ENCODE data around the gene LRCH1. TPM values are rescaled to one million over a fixed set of nuclear protein-coding genes. Genes with fewer than 3 reads are reported as not detected.
A peak's percentile ranks its signal among the peaks of the same experiment; 100 is the strongest.

LRCH1 gene
- total and polyA plus RNA-seq, 2 donors from 2014 or later, result 10.2 to 39.0 TPM

GRCh38 chr13:46679369-46680120 is 126.6 kb downstream of the LRCH1 start:
- H3K27ac ChIP-seq (ENCODE audit: low read depth in 2 of 2, low read length in 2 of 2), result peak overlapping the region; percentile 92 to 94
- peak in 1 of 5 donors; percentile 69 for DNase-seq
- peak overlapping the region in 2 of 3 donors; percentile 60 to 62 for H3K4me3 ChIP-seq (ENCODE audit: low read length in 3 of 3)
- peak overlapping the region in 2 of 3 donors; percentile 55 to 67 for H3K9ac ChIP-seq (ENCODE audit: low read length in 3 of 3)
- FAIRE-seq, result no peak
- no peaks in the 10 kb centered on the region for H3K27me3 ChIP-seq (ENCODE audit: control insufficient read depth, insufficient read depth, low read length)
- H3K36me3 ChIP-seq (ENCODE audit: control insufficient read depth in 2 of 3, insufficient read depth in 3 of 3, low read length in 3 of 3), result peaks cover 0 to 2% (median 0%) of the 10 kb centered on the region in 3 donors
- no peaks in the 10 kb centered on the region for H3K9me3 ChIP-seq (ENCODE audit: control insufficient read depth in 2 of 3, insufficient read depth in 1 of 3, low read length in 3 of 3)
- intact Hi-C loops (cut with DNase I), result loop anchor here (10.0 kb wide), 1 partner anchor 125 kb away; the partner anchor contains the start of gene LRCH1
- H3K4me1 ChIP-seq (ENCODE audit: control insufficient read depth in 2 of 3, insufficient read depth in 2 of 3, low read depth in 1 of 3, low read length in 3 of 3), result peaks cover 4 to 40% (median 20%) of the 10 kb centered on the region in 3 donors
- TF ChIP-seq CTCF (IDR thresholded peaks at IDR 0.05; ENCODE audit: borderline replicate concordance, extremely low read depth, insufficient read depth), result no peak

GRCh38 chr13:46682015-46682414 is 129.0 kb downstream of the LRCH1 start:
- TF ChIP-seq CTCF (IDR thresholded peaks at IDR 0.05; ENCODE audit: borderline replicate concordance, extremely low read depth, insufficient read depth), result no peak
- Histone ChIP-seq H3K4me3 (ENCODE audit: low read length in 3 of 3) (no peak overlapping the region), H3K9me3 (ENCODE audit: control insufficient read depth in 2 of 3, insufficient read depth in 1 of 3, low read length in 3 of 3) (no peaks in the 10 kb centered on the region), H3K4me1 (ENCODE audit: control insufficient read depth in 2 of 3, insufficient read depth in 2 of 3, low read depth in 1 of 3, low read length in 3 of 3) (peaks cover 9 to 50% (median 23%) of the 10 kb centered on the region in 3 donors), H3K27me3 (ENCODE audit: control insufficient read depth, insufficient read depth, low read length) (no peaks in the 10 kb centered on the region), H3K27ac (ENCODE audit: low read depth in 2 of 2, low read length in 2 of 2) (no peak overlapping the region), H3K9ac (ENCODE audit: low read length in 3 of 3) (no peak overlapping the region), H3K36me3 (ENCODE audit: control insufficient read depth in 2 of 3, insufficient read depth in 3 of 3, low read length in 3 of 3) (peaks cover 0 to 2% (median 0%) of the 10 kb centered on the region in 3 donors)
- no peak for FAIRE-seq
- intact Hi-C loops (cut with DNase I), result loop anchor here (10.0 kb wide), 1 partner anchor 127 kb away; the partner anchor contains the start of gene LRCH1
- no peak for DNase-seq

GRCh38 chr13:46682707-46683106 is 129.7 kb downstream of the LRCH1 start:
- FAIRE-seq, result no peak
- Histone ChIP-seq H3K9ac (ENCODE audit: low read length in 3 of 3) (no peak overlapping the region), H3K27ac (ENCODE audit: low read depth in 2 of 2, low read length in 2 of 2) (no peak overlapping the region), H3K4me1 (ENCODE audit: control insufficient read depth in 2 of 3, insufficient read depth in 2 of 3, low read depth in 1 of 3, low read length in 3 of 3) (peaks cover 10 to 54% (median 25%) of the 10 kb centered on the region in 3 donors), H3K27me3 (ENCODE audit: control insufficient read depth, insufficient read depth, low read length) (no peaks in the 10 kb centered on the region), H3K4me3 (ENCODE audit: low read length in 3 of 3) (no peak overlapping the region), H3K9me3 (ENCODE audit: control insufficient read depth in 2 of 3, insufficient read depth in 1 of 3, low read length in 3 of 3) (no peaks in the 10 kb centered on the region), H3K36me3 (ENCODE audit: control insufficient read depth in 2 of 3, insufficient read depth in 3 of 3, low read length in 3 of 3) (peaks cover 0 to 2% (median 0%) of the 10 kb centered on the region in 3 donors)
- DNase-seq, result no peak
- intact Hi-C loops (cut with DNase I), result loop anchor here (10.0 kb wide), 1 partner anchor 128 kb away; the partner anchor contains the start of gene LRCH1
- TF ChIP-seq CTCF (IDR thresholded peaks at IDR 0.05; ENCODE audit: borderline replicate concordance, extremely low read depth, insufficient read depth), result no peak

Measured in kidney (tissue), 14 donors.